ENCODE data around the gene SSPN. TPM values are rescaled to one million over a fixed set of nuclear protein-coding genes. Genes with fewer than 3 reads are reported as not detected.

Gene SSPN
- total RNA-seq, 1 experiment from 2014 or later: 3.1 TPM

GRCh38 chr12:26182377-26182776 lies 13.0 kb upstream of the SSPN start:
- Histone ChIP-seq H3K27me3 (replicated peaks; ENCODE audit: control insufficient read depth, insufficient read depth, low read length) (no peaks in the 10 kb centered on the region), H3K4me3 (ENCODE audit: low read depth, low read length) (no peak overlapping the region), H3K4me1 (peaks cover under 1% of the 10 kb centered on the region; the same call in 1 of the 2 replicates), H3K36me3 (ENCODE audit: control insufficient read depth, insufficient read depth, low read length) (no peaks in the 10 kb centered on the region), H3K9me3 (no peaks in the 10 kb centered on the region)
- Mint-ChIP-seq H3K36me3 (ENCODE audit: insufficient read depth, unreplicated experiment) (no peaks in the 10 kb centered on the region), H3K9me3 (ENCODE audit: unreplicated experiment) (no peaks in the 10 kb centered on the region), H3K4me1 (ENCODE audit: low read depth, unreplicated experiment) (peaks cover under 1% of the 10 kb centered on the region), H3K27ac (ENCODE audit: unreplicated experiment) (no peak overlapping the region), H3K27me3 (ENCODE audit: insufficient read depth, unreplicated experiment) (peaks cover 8% of the 10 kb centered on the region), H3K4me3 (ENCODE audit: unreplicated experiment) (no peak overlapping the region)
- intact Hi-C loops (cut with micrococcal nuclease; ENCODE audit: unreplicated experiment): loop anchor here (10.0 kb wide), 1 partner anchor 222 kb away; no protein-coding TSS in a partner anchor
- CTCF ChIA-PET: no interaction called here
- DNase-seq: no peak
- TF ChIP-seq, protein P1, sequence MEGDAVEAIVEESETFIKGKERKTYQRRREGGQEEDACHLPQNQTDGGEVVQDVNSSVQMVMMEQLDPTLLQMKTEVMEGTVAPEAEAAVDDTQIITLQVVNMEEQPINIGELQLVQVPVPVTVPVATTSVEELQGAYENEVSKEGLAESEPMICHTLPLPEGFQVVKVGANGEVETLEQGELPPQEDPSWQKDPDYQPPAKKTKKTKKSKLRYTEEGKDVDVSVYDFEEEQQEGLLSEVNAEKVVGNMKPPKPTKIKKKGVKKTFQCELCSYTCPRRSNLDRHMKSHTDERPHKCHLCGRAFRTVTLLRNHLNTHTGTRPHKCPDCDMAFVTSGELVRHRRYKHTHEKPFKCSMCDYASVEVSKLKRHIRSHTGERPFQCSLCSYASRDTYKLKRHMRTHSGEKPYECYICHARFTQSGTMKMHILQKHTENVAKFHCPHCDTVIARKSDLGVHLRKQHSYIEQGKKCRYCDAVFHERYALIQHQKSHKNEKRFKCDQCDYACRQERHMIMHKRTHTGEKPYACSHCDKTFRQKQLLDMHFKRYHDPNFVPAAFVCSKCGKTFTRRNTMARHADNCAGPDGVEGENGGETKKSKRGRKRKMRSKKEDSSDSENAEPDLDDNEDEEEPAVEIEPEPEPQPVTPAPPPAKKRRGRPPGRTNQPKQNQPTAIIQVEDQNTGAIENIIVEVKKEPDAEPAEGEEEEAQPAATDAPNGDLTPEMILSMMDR (IDR thresholded peaks at IDR 0.05; ENCODE audit: insufficient read depth in 1 of 2, low read depth in 1 of 2, low read length in 1 of 2, severe bottlenecking in 1 of 2, unreplicated experiment in 1 of 2): no peak
- no TSS peak for BruUV-seq (replicated peaks)
- POLR2A ChIA-PET: no interaction called here

GRCh38 chr12:26185532-26186320 lies 9.6 kb upstream of the SSPN start:
- Histone ChIP-seq H3K9me3 (no peaks in the 10 kb centered on the region), H3K36me3 (ENCODE audit: control insufficient read depth, insufficient read depth, low read length) (no peaks in the 10 kb centered on the region), H3K4me1 (no peaks in the 10 kb centered on the region), H3K4me3 (ENCODE audit: low read depth, low read length) (no peak overlapping the region), H3K27me3 (replicated peaks; ENCODE audit: control insufficient read depth, insufficient read depth, low read length) (no peaks in the 10 kb centered on the region)
- DNase-seq: no peak
- TF ChIP-seq, protein P1 (IDR thresholded peaks at IDR 0.05; ENCODE audit: insufficient read depth in 1 of 2, low read depth in 1 of 2, low read length in 1 of 2, severe bottlenecking in 1 of 2, unreplicated experiment in 1 of 2): no peak
- CTCF ChIA-PET: no interaction called here
- no peaks in the 10 kb centered on the region for H3K36me3 Mint-ChIP-seq (ENCODE audit: insufficient read depth, unreplicated experiment)
- intact Hi-C loops (cut with micrococcal nuclease; ENCODE audit: unreplicated experiment): loop anchor here (2.0 to 10.0 kb wide), 5 partner anchors 58 to 417 kb away; partner anchors contain the start of gene BHLHE41
- H3K27me3 Mint-ChIP-seq (ENCODE audit: insufficient read depth, unreplicated experiment): peaks cover 6% of the 10 kb centered on the region
- no peaks in the 10 kb centered on the region for H3K9me3 Mint-ChIP-seq (ENCODE audit: unreplicated experiment)
- no peak overlapping the region for H3K27ac Mint-ChIP-seq (ENCODE audit: unreplicated experiment)
- H3K4me3 Mint-ChIP-seq (ENCODE audit: unreplicated experiment): no peak overlapping the region
- POLR2A ChIA-PET: no interaction called here
- H3K4me1 Mint-ChIP-seq (ENCODE audit: low read depth, unreplicated experiment): peaks cover 6% of the 10 kb centered on the region
- BruUV-seq (replicated peaks): no TSS peak

DNA sequence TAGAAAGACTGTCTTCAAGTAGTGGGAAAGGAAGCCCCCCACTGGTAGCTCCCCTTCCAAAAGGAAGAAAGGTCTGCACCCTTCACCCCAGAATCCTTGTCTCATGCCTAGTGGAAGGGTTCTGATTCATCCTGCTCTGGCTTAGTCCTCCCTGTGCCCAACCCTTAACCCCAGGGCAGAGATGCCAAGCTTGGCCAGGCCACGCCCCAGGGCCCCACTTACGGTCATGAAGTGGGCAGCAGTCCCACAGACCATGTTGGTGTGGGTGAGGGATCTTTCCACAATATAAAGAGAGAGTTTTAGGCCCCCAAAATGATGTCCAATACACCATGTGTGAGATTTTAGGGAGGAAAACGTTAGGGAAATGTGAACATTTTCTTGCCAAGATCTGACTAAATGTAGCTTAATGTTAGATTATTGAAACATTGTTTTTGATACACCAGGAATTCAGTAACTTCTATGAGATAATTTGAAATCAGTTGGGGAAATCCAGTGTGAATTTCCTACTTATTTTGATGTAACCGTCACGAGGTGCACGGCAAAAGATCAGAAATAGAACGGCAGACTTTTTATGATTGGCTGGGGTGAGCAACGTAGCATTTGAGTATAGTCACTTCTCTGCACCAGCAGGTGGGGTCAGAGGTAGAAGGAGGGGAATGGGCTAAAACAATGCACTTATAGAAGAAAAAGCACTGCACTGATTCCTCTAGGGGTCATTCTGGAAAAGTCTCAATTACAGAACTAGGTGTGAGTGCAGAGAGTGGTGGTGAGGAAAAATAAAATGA lies 8.2 kb upstream of the SSPN start:
- no peaks in the 10 kb centered on the region for H3K36me3 ChIP-seq (ENCODE audit: control insufficient read depth, insufficient read depth, low read length)
- ChIA-PET POLR2A (no interaction called here), CTCF (interaction anchor here (0.6 kb wide), 1 partner anchor 448 kb away, joined by 3 read pairs; no protein-coding TSS in a partner anchor)
- H3K36me3 Mint-ChIP-seq (ENCODE audit: insufficient read depth, unreplicated experiment): no peaks in the 10 kb centered on the region
- no peak overlapping the region for H3K4me3 ChIP-seq (ENCODE audit: low read depth, low read length)
- H3K4me1 Mint-ChIP-seq (ENCODE audit: low read depth, unreplicated experiment): peaks cover 6% of the 10 kb centered on the region
- H3K9me3 Mint-ChIP-seq (ENCODE audit: unreplicated experiment): no peaks in the 10 kb centered on the region
- no peak overlapping the region for H3K27ac Mint-ChIP-seq (ENCODE audit: unreplicated experiment)
- DNase-seq: peak in 1 of 2 experiments; percentile 54
- H3K27me3 ChIP-seq (replicated peaks; ENCODE audit: control insufficient read depth, insufficient read depth, low read length): no peaks in the 10 kb centered on the region
- H3K4me3 Mint-ChIP-seq (ENCODE audit: unreplicated experiment): no peak overlapping the region
- H3K9me3 ChIP-seq: no peaks in the 10 kb centered on the region
- no TSS peak for BruUV-seq (replicated peaks)
- no peaks in the 10 kb centered on the region for H3K4me1 ChIP-seq
- no peaks in the 10 kb centered on the region for H3K27me3 Mint-ChIP-seq (ENCODE audit: insufficient read depth, unreplicated experiment)
- TF ChIP-seq, protein P1 (IDR thresholded peaks at IDR 0.05; ENCODE audit: insufficient read depth in 1 of 2, low read depth in 1 of 2, low read length in 1 of 2, severe bottlenecking in 1 of 2, unreplicated experiment in 1 of 2): peak; percentile 54 to 68
- intact Hi-C loops (cut with micrococcal nuclease; ENCODE audit: unreplicated experiment): loop anchor here (1.0 to 10.0 kb wide), 7 partner anchors 60 to 464 kb away; partner anchors contain the start of gene BHLHE41

Measured in Caco-2 (cell line).